ENCODE measurements around the gene TXNDC16. TPM values are rescaled to one million over a fixed set of nuclear protein-coding genes. Genes with fewer than 3 reads are reported as not detected.
A peak's percentile ranks its signal among the peaks of the same experiment; 100 is the strongest.

The TXNDC16 gene
- total RNA-seq, 1 donor from 2014 or later, result 5.5 TPM

GRCh38 chr14:52455291-52456088 is 96.8 kb downstream of the TXNDC16 start:
- DNase-seq (ENCODE audit: low read depth), result peak; percentile 65

- DNase-seq (ENCODE audit: low read depth), result no peak
Measured at GRCh38 chr14:52447236-52447635, 105.1 kb downstream of the TXNDC16 start.

- no peak for DNase-seq (ENCODE audit: low read depth)
Measured at GRCh38 chr14:52446355-52446754, 106.0 kb downstream of the TXNDC16 start.

- DNase-seq (ENCODE audit: low read depth), result no peak
Measured at GRCh38 chr14:52443506-52443905, 108.8 kb downstream of the TXNDC16 start.

GRCh38 chr14:52442602-52443001 is 109.7 kb downstream of the TXNDC16 start:
- no peak for DNase-seq (ENCODE audit: low read depth)

GRCh38 chr14:52442166-52442565 is 110.1 kb downstream of the TXNDC16 start:
- no peak for DNase-seq (ENCODE audit: low read depth)

- DNase-seq (ENCODE audit: low read depth), result no peak
Measured at GRCh38 chr14:52439476-52439875, 112.8 kb downstream of the TXNDC16 start.

- DNase-seq (ENCODE audit: low read depth), result no peak
Measured at GRCh38 chr14:52434955-52435354, 117.3 kb downstream of the TXNDC16 start.

GRCh38 chr14:52430474-52430873 is 121.8 kb downstream of the TXNDC16 start:
- DNase-seq (ENCODE audit: low read depth), result no peak

GRCh38 chr14:52429451-52429850 is 122.9 kb downstream of the TXNDC16 start:
- no peak for DNase-seq (ENCODE audit: low read depth)

GRCh38 chr14:52427460-52427859 is 124.8 kb downstream of the TXNDC16 start:
- DNase-seq (ENCODE audit: low read depth), result no peak

- DNase-seq (ENCODE audit: low read depth), result peak; percentile 50
Measured at GRCh38 chr14:52422650-52423356, 129.5 kb downstream of the TXNDC16 start.

GRCh38 chr14:52417139-52417538 is 135.2 kb downstream of the TXNDC16 start:
- no peak for DNase-seq (ENCODE audit: low read depth)

GRCh38 chr14:52413729-52414408 is 138.4 kb downstream of the TXNDC16 start:
- DNase-seq (ENCODE audit: low read depth), result no peak

- no peak for DNase-seq (ENCODE audit: low read depth)
Measured at GRCh38 chr14:52412426-52412825, 139.9 kb downstream of the TXNDC16 start.

GRCh38 chr14:52405314-52405713 is 147.0 kb downstream of the TXNDC16 start:
- no peak for DNase-seq (ENCODE audit: low read depth)

GRCh38 chr14:52402812-52403526 is 149.3 kb downstream of the TXNDC16 start:
- DNase-seq (ENCODE audit: low read depth), result peak; percentile 54

GRCh38 chr14:52400846-52401245 is 151.5 kb downstream of the TXNDC16 start:
- no peak for DNase-seq (ENCODE audit: low read depth)

- DNase-seq (ENCODE audit: low read depth), result peak; percentile 99
Measured at GRCh38 chr14:52399921-52400595, 152.2 kb downstream of the TXNDC16 start.

GRCh38 chr14:52399104-52399503 is 153.2 kb downstream of the TXNDC16 start:
- no peak for DNase-seq (ENCODE audit: low read depth)

GRCh38 chr14:52397844-52398243 is 154.5 kb downstream of the TXNDC16 start:
- peak; percentile 49 for DNase-seq (ENCODE audit: low read depth)
